ENCODE data around the gene OBP2A.

OBP2A gene

DNA sequence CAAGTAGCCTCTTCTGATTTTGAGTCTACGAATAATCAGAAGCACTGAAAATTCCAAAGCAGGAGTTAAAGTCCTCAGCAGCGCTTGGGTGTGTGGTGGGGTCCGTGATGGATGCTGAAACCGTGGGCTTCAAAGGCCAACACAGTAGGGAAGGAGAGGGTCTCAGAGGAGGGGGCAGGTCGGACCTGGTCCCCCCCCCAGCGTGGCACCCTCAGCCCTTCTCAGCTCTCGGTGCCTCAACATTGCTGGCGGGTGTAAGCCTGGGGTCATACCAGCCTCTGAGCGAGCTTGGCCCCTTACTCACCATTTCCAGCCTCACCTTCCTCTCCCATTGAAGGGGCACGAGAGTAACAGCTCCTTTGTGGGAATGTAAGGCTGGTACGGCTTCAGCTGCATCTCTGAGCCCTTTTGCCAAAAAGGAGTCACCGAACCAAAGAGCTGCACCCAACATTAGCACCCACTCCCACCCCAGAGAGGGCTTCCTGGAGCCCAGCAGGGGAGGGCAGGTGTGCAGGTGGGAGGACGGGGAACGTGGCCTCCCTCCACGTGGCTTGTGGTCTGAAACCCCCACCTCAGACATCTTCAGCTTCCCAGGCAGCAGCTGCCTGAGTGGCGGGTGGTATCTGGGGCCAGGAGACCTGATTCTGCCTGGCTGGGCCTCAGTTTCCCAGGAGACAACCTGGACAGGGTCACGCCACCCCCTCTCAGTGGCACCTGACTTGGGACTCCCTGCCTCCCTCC, 31.4 kb upstream of the OBP2A start:
- Histone ChIP-seq H3K36me3 (ENCODE audit: control insufficient read depth, insufficient read depth, low read length) (no peaks in the 10 kb centered on the region), H3K4me1 (ENCODE audit: control insufficient read depth, insufficient read depth, low read length) (no peaks in the 10 kb centered on the region), H3K9me3 (ENCODE audit: control insufficient read depth, low read length) (no peaks in the 10 kb centered on the region), H3K9ac (ENCODE audit: low read length) (no peak overlapping the region), H3K4me3 (ENCODE audit: low read length) (no peak overlapping the region), H3K27me3 (ENCODE audit: control insufficient read depth, insufficient read depth, low read length) (no peaks in the 10 kb centered on the region)

GRCh38 chr9:135515083-135515951, 30.6 kb upstream of the OBP2A start:
- Histone ChIP-seq H3K9ac (ENCODE audit: low read length) (no peak overlapping the region), H3K36me3 (ENCODE audit: control insufficient read depth, insufficient read depth, low read length) (no peaks in the 10 kb centered on the region), H3K4me3 (ENCODE audit: low read length) (no peak overlapping the region), H3K9me3 (ENCODE audit: control insufficient read depth, low read length) (no peaks in the 10 kb centered on the region), H3K27me3 (ENCODE audit: control insufficient read depth, insufficient read depth, low read length) (no peaks in the 10 kb centered on the region), H3K4me1 (ENCODE audit: control insufficient read depth, insufficient read depth, low read length) (no peaks in the 10 kb centered on the region)

GRCh38 chr9:135516132-135516860, 29.6 kb upstream of the OBP2A start:
- Histone ChIP-seq H3K4me3 (ENCODE audit: low read length) (no peak overlapping the region), H3K9me3 (ENCODE audit: control insufficient read depth, low read length) (no peaks in the 10 kb centered on the region), H3K36me3 (ENCODE audit: control insufficient read depth, insufficient read depth, low read length) (no peaks in the 10 kb centered on the region), H3K27me3 (ENCODE audit: control insufficient read depth, insufficient read depth, low read length) (no peaks in the 10 kb centered on the region), H3K4me1 (ENCODE audit: control insufficient read depth, insufficient read depth, low read length) (no peaks in the 10 kb centered on the region), H3K9ac (ENCODE audit: low read length) (no peak overlapping the region)

GRCh38 chr9:135517407-135517822, 28.5 kb upstream of the OBP2A start:
- Histone ChIP-seq H3K27me3 (ENCODE audit: control insufficient read depth, insufficient read depth, low read length) (no peaks in the 10 kb centered on the region), H3K9ac (ENCODE audit: low read length) (no peak overlapping the region), H3K4me3 (ENCODE audit: low read length) (no peak overlapping the region), H3K36me3 (ENCODE audit: control insufficient read depth, insufficient read depth, low read length) (no peaks in the 10 kb centered on the region), H3K9me3 (ENCODE audit: control insufficient read depth, low read length) (no peaks in the 10 kb centered on the region), H3K4me1 (ENCODE audit: control insufficient read depth, insufficient read depth, low read length) (no peaks in the 10 kb centered on the region)

DNA sequence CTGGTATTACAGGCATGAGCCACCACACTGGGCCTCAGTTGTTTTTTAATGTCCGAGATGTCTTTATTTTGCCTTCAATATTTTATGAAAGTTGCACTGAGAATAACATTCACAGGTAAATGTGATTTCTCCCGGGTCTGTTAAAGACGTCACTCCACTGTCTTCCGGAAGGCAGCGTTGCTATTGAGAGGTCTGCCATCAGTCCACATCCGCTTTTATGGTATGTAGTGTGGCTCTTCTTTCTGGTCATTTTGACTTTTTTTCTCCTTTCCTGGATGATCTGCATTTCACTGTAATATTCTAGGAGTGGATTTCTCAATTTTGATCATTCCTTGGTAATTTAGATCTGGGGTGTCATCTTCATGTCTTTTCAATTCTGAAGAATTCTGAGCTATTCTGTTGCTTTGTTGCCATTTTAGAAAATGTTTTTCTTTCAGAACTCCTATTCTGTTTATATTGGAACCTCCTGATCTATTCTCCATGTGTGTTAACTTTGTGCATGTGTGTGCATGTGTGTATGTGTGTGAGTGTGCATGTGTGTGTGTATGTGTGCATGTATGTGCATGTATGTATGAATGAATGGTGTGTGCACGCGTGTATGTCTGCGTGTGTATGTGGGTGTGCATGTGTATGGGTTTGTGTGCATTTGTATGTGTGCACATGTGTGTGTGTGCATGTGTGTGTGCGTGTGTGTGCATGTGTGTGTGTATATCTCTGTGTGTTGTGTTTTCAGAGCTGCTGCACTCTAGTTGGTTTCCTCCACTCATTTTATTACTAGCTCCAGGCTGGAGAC, 26.6 kb upstream of the OBP2A start:
- H3K36me3 ChIP-seq (ENCODE audit: control insufficient read depth, insufficient read depth, low read length), result no peaks in the 10 kb centered on the region
- no peaks in the 10 kb centered on the region for H3K9me3 ChIP-seq (ENCODE audit: control insufficient read depth, low read length)
- H3K9ac ChIP-seq (ENCODE audit: low read length), result no peak overlapping the region
- no peaks in the 10 kb centered on the region for H3K4me1 ChIP-seq (ENCODE audit: control insufficient read depth, insufficient read depth, low read length)
- no peak overlapping the region for H3K4me3 ChIP-seq (ENCODE audit: low read length)
- no peaks in the 10 kb centered on the region for H3K27me3 ChIP-seq (ENCODE audit: control insufficient read depth, insufficient read depth, low read length)

DNA sequence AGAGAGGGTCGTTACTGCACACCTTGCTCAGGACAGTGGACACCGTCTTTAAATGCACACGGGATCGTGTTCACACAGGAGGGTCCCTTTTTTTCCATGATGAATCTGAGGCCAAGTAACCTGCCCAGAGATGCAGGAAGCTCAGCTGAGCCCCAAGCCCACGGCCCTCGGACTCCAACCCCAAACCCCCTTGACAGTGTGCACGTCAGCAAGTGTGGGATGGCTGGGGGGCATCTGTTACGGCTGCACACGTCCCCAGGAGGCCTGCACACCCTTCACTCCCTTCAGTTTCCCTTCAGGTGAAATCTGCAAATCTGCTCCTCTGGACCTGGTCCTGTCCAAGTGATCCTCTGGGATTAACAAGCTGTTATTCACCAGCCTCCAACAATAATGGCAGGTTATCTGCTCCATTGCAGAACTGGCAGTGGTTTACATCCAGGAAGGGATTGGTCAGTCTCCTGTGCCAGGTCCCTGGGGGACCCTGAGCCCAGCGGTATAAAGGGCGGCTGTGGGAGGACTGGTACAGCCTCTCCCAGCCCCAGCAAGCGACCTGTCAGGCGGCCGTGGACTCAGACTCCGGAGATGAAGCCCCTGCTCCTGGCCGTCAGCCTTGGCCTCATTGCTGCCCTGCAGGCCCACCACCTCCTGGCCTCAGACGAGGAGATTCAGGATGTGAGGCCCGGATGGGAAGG, 24.9 kb upstream of the OBP2A start, which contains the start of gene LCN1:
Gene LCN1 (plus strand): TSS at position 525 of the 692 bp plus-strand sequence. CDS start 58 bp downstream, at position 583.
- H3K27me3 ChIP-seq (ENCODE audit: control insufficient read depth, insufficient read depth, low read length), result no peaks in the 10 kb centered on the region
- no peaks in the 10 kb centered on the region for H3K4me1 ChIP-seq (ENCODE audit: control insufficient read depth, insufficient read depth, low read length)
- no peak within 1 kb of the TSS for H3K4me3 ChIP-seq (ENCODE audit: low read length)
- no peaks in the 10 kb centered on the region for H3K36me3 ChIP-seq (ENCODE audit: control insufficient read depth, insufficient read depth, low read length)
- H3K9ac ChIP-seq (ENCODE audit: low read length), result no peak within 1 kb of the TSS
- H3K9me3 ChIP-seq (ENCODE audit: control insufficient read depth, low read length), result no peaks in the 10 kb centered on the region

DNA sequence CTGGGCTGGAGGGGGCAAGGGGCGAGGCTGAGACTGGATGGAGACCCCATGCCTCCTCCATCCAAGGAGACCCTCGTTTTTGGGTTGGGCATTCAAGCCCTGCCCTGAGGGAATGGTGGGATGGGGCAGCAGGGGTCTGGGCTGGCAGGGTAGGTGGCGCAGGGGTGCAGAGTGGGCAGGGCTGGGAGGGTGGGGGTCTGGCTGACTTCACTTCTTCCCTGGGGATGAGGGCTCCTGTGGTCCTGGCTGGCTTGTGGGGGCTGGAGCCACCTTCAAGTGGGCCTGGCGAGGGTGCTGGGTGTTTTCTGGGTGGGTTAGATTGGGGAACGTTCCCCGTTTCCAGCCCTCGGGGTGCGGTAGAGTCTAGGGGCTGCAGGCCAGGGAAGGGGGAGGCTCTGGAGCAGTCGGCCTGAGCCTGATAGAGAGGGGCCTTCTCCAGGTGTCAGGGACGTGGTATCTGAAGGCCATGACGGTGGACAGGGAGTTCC, 24.3 kb upstream of the OBP2A start:
- Histone ChIP-seq H3K9ac (ENCODE audit: low read length) (no peak overlapping the region), H3K4me1 (ENCODE audit: control insufficient read depth, insufficient read depth, low read length) (no peaks in the 10 kb centered on the region), H3K27me3 (ENCODE audit: control insufficient read depth, insufficient read depth, low read length) (no peaks in the 10 kb centered on the region)

GRCh38 chr9:135522137-135522877, 23.6 kb upstream of the OBP2A start:
- Histone ChIP-seq H3K36me3 (ENCODE audit: control insufficient read depth, insufficient read depth, low read length) (no peaks in the 10 kb centered on the region), H3K27me3 (ENCODE audit: control insufficient read depth, insufficient read depth, low read length) (no peaks in the 10 kb centered on the region), H3K4me3 (ENCODE audit: low read length) (no peak overlapping the region), H3K9ac (ENCODE audit: low read length) (no peak overlapping the region), H3K9me3 (ENCODE audit: control insufficient read depth, low read length) (no peaks in the 10 kb centered on the region), H3K4me1 (ENCODE audit: control insufficient read depth, insufficient read depth, low read length) (no peaks in the 10 kb centered on the region)

More for the DNA sequence above, 24.3 kb upstream of the OBP2A start:
- no peaks in the 10 kb centered on the region for H3K36me3 ChIP-seq (ENCODE audit: control insufficient read depth, insufficient read depth, low read length)
- H3K9me3 ChIP-seq (ENCODE audit: control insufficient read depth, low read length), result no peaks in the 10 kb centered on the region
- H3K4me3 ChIP-seq (ENCODE audit: low read length), result no peak overlapping the region

- H3K9ac ChIP-seq (ENCODE audit: low read length), result no peak overlapping the region
- no peaks in the 10 kb centered on the region for H3K27me3 ChIP-seq (ENCODE audit: control insufficient read depth, insufficient read depth, low read length)
- H3K4me3 ChIP-seq (ENCODE audit: low read length), result no peak overlapping the region
- no peaks in the 10 kb centered on the region for H3K36me3 ChIP-seq (ENCODE audit: control insufficient read depth, insufficient read depth, low read length)
- H3K9me3 ChIP-seq (ENCODE audit: control insufficient read depth, low read length), result no peaks in the 10 kb centered on the region
- H3K4me1 ChIP-seq (ENCODE audit: control insufficient read depth, insufficient read depth, low read length), result no peaks in the 10 kb centered on the region
These were observed 23.0 kb upstream of the OBP2A start for GRCh38 chr9:135522931-135523330.

GRCh38 chr9:135523521-135524129, 22.3 kb upstream of the OBP2A start:
- Histone ChIP-seq H3K27me3 (ENCODE audit: control insufficient read depth, insufficient read depth, low read length) (no peaks in the 10 kb centered on the region), H3K9me3 (ENCODE audit: control insufficient read depth, low read length) (no peaks in the 10 kb centered on the region)

More at GRCh38 chr9:135523521-135524129, 22.3 kb upstream of the OBP2A start:
- H3K9ac ChIP-seq (ENCODE audit: low read length), result no peak overlapping the region
- no peak overlapping the region for H3K4me3 ChIP-seq (ENCODE audit: low read length)
- no peaks in the 10 kb centered on the region for H3K36me3 ChIP-seq (ENCODE audit: control insufficient read depth, insufficient read depth, low read length)
- no peaks in the 10 kb centered on the region for H3K4me1 ChIP-seq (ENCODE audit: control insufficient read depth, insufficient read depth, low read length)
